Suppressor macrophage treated with lipopolysaccharide for 1 hour (primary cell): ENCODE results near the gene OVAAL.
"Not testable (repeated sequence)": the region's sequence is repeated elsewhere in the genome, so short reads cannot be mapped to it uniquely, and the experiment has no call there.

Experiments used
- DNase-seq, 3 donors: peaks; one replicate each; pipeline ENCODE4 v3.0.0-alpha.2; 2020 to 2022

Gene OVAAL

DNA sequence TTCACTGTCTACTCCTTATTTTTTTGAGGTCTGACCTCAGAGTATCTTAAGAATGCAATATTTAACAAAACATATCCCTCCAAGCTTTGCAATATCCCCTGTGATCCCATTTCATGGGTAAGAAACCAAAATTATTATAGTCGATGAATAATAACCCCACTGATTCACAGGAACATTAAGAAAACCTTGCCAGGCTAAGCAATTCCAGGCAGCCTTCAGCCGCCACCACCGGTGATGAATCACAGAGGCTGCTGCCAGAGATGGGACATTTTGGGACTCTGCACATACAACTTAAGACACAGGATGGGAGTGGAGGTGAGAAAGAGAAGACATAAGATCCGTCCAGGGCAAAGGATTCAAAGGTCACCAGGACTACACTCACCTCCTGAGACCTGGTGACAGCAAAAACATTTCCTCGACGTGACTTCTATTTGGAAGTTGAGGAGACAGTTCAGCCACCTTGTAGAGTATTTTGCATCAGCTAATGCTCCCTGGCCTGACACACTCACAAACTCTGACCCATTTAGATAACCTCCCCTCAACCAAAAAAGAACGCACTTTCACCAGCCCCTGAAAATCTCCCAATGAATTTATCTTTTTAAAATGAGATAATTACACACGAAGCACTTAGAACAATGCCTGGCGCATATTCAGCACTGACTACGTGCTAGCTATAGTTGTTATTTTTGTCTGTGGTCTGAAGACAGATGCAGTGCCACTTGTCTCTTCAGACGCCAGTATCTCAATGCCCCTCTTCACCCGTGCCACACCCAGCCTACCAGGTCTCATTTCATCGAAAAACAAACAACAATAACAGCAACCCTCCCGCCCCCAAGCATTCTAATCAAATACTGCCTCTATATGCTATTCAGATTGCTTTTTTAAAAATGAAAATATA lies 17.8 kb upstream of the OVAAL start:
- DNase-seq = no peak

DNA sequence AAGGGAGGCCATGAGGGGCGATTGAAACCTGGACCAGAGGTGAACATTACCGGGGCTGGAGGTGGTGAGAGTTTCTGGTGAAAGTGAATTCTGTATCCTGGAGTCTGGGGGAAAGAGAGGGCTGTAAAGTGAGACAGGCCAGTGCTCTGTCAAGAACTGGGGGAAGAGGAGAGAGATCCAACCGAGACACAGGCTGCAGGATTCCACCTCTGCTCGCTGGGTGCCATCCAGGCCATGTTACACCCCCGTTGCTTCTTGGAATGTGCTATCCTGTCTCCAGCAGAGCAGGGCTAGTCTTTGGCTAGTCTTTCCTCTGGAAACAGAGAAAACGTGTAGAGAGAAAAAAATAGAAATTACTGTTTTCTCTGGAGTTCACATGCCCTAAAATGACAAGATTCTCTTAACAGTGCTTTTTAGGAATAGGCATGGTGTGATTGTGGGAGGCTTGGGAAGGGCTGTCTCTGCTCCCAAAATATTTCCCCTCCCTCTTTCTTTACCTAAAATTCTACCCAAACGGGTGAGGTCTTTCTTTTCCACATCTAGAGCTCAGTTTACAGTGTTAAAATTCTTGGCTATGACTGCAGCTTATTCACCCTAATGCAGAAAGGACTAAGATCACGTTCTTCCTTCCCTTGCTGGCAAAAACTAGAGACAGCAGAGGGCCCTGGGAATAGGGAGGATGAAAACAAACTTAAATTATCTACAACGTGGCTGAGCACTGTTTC lies 16.5 kb upstream of the OVAAL start:
- DNase-seq = no peak

DNA sequence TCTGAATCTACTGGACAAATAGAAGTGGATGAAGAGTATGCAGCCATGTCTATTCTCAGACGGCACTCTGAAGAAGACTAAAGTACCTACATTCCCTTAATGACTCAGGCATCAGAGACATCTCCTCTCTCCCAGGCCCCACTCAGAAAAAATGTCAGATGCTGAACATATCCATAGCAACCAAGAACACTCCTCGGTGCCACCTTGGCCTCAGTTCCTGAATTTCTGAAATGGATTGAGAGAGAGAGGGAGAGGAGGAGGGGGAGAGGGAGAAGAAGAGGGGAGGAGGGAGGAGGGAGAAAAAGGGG lies 16.0 kb upstream of the OVAAL start:
- no peak for DNase-seq

DNA sequence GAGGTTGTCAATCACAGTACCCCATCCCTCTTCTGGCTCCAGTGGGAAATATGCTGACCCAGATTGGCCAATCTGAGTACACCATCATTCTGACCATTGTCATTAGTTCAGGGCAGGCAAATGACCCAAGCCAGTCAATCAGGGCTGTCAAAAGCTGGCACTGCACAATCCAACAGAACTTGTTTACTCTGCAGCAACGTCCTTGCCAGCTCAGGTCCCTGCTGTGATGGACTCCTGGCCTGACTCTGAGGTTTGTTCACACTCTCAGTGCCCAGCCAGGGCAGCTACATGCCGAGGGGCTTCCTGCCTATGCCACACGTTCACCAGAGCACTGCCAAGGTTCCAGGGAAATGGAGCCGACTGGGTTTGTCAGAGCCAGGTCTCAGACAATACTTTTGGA lies 14.7 kb upstream of the OVAAL start:
- no peak for DNase-seq

DNA sequence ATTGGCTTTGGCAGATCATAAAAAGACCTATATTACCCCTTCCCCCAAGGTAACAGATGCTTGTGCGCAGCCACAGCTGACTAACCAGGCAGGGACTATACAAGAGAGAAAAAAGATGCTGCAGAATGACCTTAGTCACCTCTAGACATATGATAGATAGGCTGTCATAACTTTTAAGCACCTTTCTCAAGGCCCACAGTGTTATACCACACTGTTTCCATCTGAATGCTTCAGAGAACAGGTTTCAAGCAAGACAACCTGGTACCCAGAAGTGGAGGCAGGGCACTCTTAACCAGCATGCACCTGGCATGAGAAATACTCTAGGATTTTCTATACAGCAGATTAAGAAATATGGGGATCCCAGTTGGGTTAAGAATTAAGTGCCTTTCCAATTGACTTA lies 12.8 kb upstream of the OVAAL start:
- no peak for DNase-seq

DNA sequence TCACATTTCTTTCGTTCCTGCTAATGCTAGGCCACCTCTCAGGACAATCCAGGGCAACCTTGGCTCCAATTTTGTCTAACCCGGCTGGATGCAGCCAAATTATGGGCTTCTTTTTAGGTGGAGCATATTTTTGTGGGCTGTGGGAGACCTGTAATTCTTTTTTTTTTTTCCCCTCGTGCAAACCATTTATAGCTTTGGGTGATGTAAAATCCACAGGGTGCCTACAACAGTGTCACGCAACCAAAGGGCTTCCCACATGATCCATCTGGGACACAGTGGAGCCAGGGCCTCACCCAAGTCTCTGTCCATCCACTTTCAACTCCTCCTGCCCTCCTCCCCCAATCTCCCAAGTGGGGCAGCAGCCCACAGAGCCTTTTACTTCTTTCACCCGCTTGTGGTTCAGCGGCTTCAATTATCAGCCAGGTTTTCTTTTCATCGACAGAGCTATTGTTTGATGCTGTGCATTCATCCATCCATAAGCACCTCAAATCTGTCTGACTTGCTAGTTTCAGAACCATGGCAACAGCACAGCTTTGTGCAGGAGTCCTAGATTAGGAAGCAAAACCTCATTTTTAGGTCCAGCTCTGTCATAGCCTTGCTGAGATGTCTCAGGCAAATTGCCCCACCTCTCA lies 10.0 kb upstream of the OVAAL start:
- no peak for DNase-seq

DNA sequence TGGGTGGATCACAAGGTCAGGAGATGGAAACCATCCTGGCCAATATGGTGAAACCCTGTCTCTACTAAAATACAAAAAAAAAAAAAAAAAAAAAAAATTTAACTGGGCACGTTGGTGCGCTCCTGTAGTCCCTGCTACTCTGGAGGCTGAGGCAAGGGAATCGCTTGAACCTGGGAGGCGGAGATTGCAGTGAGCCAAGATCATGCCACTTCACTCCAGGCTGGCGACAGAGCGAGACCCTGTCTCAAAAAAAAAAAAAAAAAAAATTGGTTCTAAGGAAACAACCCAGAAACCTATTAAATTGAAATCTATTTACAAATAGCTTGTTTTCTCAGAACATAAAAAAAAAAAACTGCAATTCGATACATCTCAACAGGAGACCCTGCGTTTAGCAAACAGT lies 9.0 kb upstream of the OVAAL start:
- DNase-seq = not testable (repeated sequence)

DNA sequence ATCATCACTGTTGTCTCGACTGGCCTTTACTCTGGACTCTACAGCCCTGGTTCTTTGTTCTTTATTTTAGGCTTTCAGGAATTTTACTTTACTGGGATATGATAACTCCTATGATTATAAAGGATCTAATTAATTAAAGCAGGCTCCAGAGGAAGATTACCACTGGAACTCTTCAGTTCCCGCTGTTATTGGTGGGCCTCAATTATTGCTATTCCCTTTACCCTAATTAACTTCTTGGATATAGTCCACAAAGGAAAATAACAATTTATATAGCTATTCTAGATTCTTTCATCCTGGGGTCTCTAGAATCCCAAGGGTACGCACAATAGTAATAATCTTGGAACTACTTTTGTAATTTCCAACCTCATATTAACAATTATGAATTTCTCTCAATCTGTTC lies 8.5 kb upstream of the OVAAL start:
- no peak for DNase-seq

DNA sequence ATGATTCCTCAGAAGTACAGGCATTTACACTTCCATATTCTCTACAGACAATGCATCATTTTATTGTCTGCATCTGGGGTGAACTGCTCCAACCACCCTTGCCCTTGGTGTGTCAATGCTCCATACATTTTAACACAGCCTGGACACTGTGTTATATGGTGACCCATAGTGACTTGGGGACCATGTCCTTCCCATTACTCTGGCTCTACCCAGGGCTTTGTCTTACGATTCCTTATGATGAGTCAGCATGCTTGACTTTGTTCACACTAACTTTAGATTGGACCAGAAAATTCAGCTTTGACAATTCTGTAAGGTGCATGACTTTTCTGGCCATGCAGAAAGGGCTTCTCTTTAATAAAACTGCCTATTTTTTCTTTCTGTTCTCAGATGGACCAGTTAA lies 6.8 kb upstream of the OVAAL start:
- no peak for DNase-seq

DNA sequence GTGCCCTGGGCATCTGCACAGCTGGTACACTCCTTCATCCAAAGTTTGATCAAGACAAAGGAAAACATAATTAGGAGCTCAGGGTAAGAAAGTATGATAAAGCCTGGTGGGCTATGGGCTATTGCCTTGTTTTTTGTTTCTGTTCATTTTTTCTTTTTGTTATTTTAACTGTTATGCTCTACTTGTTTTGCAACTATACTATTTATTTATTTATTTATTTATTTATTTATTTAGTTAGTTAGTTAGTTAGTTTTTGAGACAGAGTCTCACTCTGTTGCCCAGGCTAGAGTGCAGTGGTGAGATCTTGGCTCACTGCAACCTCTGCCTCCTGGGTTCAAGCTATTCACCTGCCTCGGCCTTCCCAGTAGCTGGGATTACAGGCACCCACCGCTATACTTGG lies 5.7 kb upstream of the OVAAL start:
- not testable (repeated sequence) for DNase-seq

DNA sequence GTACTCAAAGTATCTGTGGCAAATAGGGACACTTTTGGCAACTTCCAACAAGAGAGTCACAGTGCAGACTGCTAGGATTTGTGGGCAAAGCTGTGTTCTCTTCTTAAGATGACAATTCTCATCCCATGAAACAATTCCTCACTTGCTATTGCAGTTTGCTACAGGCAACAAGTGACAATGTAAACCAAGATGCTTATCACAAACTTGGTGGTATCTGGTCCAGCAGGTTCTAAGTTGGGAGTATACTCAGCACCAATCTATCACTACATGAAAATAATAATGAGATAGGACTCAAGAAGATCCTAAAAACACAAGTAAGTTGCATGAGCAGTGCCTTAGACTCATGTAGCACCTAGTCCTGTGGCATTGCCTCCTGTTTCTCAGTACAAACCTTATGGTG lies 3.4 kb upstream of the OVAAL start:
- no peak for DNase-seq

DNA sequence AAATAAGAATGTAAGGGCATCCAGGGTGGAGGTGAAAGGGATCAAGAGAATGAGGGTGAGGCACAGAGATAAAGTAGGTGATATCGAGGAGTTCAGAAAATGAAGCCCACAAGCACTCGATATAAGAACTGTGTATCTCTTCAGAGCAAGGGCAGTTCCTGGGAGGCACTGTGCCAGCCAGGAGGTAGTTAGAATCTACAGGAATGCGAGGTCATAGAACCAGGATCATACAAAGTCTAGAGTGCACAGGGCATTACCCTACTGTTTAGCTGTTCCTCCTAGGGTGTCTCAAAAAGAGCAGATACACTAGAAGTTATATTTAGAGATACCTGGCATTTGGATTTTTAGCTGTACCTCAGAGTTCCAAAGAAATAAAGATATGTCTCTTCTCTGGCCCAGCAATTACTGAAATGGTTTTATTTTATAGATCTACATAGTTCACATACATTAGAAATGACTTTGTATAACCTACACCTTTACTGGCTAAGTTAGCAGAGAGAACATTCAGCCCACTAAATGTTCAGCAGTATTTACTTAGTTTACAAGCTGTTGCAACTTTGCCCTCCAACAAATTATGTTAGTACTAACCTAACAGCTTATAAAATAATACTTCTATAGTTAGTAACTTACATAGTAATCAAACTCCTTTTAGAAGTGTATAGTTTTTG lies 1.6 kb downstream of the OVAAL start:
- DNase-seq = no peak

DNA sequence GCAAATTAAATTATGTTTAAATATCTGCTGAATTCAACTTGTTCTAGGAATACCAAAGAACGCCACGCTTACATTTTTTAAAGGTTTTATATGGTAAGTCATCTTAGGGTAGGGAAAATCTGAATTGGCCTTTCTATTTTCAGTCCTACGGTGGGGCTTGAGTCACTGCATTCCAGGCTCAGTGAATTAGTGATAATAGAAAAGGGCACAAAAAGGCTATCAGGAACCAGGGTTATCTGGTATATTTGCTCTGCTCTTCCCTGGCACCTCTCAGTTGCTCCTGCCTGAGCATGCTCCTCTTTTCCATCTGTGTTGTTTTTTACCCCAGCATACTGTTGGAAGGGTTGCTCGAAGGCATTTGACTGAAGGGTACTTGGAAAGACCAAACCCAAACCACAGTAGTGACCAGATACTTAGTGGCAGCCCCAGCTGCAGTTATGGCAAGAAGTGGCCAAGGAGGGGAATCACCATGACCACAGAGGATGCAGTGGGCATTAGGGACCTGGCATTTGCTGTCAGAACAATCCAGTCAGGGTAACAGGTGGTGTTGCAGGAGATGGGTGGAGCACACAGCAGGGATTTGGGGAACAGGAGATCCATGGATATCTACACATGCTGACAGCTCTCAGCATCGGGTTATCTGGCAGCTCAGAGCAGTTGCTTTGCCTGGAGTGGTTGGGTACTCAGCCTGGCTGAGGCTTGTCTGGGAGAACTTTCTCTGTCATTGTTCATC lies 2.3 kb downstream of the OVAAL start:
- DNase-seq = no peak

DNA sequence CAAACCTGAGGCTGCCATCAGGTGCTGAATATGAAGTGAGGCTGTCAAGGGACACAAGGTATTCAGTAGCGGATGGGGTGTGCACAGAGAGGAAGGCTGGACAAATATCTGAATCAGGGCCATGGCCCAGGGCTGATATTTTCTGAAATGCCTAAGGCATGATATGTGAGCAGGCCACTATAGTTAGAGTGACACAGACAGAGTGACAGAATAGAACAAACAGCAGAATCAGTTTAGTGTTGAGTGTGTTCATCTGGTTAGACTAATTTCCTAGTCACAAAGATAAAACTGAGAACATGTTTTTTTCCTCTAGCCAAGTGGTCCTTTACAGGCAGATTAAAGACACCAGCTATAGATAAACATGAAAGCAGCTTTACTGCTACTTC lies 3.9 kb downstream of the OVAAL start:
- no peak for DNase-seq

DNA sequence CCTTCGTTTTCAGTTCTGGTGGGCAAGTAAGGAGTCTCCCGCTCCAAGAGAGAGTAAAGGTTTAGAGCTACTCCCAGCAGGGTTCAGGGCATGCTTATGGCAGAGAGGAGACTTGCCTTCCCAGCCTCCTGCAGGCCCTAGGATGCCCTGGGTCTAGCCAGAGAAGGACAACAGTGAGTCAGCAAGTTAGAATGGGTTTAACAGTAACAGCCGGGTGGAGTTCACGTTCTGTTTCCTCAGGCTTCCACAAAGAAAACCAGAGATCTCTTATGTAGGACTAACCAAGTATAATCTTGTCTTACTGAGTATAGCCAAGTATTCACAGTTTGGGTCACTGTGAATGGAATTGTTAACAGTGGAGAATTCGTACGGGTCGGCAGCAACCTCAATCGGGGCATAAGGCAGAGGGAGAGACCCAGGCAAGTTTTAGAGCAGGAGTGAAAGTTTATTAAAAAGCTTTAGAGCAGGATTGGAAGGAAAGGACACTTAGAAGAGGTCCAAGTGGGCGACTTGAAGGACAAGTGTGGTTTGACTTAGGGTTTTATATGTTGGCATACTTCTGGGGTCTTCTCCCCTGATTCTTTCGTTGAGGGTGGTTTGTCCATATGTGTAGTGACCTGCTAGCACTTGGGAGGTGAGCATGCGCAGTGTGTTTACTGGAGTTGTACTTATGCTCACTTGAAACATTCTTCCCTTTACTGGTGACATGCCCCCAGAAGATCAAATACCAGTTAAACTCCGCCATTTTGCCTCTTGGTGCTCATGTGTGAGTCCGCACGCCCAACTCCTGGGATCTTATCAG lies 4.5 kb downstream of the OVAAL start:
- no peak for DNase-seq

DNA sequence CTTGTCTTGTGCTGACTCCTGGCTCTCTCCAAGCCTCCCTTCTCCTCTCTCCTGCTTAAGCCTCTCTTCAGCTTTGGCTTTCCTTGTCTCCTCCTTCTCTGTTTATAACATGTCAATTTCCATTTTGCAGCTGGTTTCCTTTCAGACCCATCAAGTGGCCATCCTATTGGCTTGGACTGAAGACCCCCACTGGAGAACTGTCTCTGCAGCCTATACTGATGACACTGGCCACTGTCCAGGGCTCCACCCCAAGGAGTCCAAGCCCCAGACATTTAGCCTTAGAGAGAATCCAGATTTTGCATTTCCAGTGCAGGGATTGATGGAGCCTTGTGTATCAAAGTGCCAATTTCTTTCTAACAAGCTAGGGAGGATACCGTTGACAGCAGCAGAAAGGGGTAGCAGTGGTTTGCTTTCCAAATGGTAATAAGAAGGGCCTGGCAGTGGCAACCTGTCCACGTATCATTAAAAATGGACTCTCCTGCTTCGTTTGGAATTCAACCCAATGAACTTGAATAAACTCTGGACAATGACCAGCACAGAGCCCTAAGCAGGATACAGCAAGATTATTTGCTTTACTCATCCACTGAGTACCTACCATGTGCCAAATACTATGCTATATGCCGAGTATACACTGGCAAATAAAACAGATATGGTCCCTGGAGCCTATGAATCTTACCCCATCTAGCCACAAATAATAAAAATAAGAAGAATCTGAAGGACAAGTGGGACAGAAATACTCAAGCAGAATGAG lies 6.5 kb downstream of the OVAAL start:
- no peak for DNase-seq

DNA sequence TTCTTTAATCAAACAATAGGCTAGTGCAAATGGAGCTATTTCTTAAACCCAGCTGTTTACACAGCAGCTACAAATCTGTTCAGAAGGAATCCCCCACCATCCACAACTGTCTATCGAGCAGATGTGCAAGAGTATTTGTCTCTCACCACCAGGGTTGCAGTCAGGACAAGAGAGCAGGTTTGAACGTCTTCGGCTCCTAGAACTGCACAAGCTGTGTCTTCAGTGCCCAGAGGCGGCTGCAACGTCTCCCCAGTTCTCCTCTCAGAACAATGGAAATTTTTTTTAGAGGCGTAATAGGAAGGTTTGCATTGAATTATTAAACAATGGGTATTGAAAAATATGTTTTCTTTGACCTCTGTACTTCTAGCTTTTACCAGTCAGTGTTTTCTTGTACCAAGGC lies 7.3 kb downstream of the OVAAL start:
- DNase-seq = no peak

DNA sequence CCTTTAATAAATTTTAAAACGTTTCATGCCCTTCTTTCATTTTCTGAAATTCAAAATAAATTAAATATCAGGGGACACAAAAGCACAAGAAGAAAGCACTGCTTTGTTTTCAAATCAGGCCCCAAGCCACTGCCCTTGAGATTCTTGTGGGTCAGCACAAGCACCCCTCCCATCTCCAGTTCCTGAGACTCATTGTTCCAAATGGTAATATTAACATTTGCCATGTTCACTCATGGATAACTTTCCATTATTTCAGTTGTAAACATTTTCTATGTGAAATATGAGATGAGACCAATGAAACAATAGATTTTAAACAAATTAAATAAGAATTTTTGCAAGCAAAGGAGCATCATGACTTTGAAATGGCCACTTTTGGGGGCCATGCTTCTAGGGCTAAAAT lies 7.7 kb downstream of the OVAAL start:
- DNase-seq = no peak

DNA sequence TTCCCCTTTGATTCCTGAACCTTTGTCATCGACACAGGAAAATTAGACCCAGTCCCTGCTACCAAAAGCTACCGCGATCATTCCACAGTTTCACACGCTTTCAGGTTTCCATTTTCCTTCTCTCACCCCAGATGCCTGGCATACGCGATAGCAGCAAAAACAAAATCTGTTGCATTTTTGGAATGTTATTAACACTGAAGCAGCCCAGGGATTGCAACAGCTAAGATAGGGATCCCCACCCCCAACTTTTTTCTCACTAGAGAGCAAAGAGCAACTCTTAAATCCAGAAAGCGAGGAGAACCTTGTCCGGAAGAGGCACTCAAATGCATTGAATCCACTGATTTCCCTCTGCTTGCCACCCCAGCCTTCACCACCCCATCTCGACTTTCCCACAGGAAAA lies 8.9 kb downstream of the OVAAL start:
- no peak for DNase-seq

DNA sequence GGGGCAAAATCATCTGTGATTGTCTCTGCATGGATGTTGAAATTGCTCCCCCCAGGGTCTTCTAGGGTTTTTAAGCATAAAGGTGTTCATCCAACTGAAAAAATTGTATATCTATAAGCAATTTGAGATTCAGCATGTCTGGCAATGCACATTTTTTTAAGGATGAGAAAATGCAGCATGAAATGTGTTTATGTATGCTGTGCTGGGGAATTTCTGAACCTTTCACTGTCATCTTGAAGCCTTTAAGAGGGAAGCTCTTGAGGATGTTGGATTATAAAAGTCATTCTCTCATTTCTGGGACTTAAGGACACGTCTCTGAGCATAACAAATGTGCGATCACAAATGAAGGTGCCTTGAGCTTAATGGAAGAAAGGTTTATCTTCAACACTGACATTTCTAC lies 9.4 kb downstream of the OVAAL start:
- DNase-seq = no peak
